OCI-LY3 (cell line): ENCODE results near the gene AGPAT3.

Experiments used
- EZH2phosphoT487 ChIP-seq: fragments of 200-600 bp; shearing (Covaris generic); IDR thresholded peaks from 2 replicates; pipeline ENCODE4 v1.6.1; 2018; ENCODE audit warnings: antibody characterized with exemption, mixed run types, low read depth
- TF ChIP-seq, protein P1 (sequence below): fragments of 200-600, 300-600 bp; sonication (generic); IDR thresholded peaks from 2 replicates; pipeline ENCODE4 v1.5.1; 2014; ENCODE audit warnings: antibody characterized with exemption, low read length, low read depth

DNA sequence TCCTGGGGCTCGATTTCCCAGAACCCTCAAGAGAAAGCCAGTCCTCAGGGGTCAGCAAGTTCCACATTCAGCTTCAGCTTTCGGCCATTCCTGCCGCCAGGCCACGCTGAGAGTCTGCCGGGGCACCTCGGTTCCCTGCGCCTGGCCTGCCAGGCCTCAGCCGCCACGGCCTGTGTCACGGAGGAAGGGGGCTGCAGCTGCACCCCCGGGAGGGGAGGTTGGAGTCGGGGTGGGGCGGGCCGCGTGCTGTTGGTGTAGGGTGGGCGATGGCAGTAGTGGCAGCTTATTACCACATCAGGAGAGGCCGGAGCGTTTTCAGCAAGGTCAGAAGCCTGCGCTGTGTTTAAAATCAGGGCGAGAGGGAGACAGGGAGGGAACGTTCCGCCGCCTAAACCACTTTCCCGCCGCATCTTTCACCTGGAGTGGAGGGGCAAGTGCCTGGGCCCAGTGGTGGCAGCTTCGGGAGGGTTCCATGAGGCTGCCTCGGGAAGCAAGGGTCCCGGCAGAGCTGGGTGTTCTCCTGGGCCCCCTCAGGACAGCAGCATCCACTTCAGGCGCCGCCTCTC is 78.6 kb downstream of the AGPAT3 start:
- TF ChIP-seq, protein P1, sequence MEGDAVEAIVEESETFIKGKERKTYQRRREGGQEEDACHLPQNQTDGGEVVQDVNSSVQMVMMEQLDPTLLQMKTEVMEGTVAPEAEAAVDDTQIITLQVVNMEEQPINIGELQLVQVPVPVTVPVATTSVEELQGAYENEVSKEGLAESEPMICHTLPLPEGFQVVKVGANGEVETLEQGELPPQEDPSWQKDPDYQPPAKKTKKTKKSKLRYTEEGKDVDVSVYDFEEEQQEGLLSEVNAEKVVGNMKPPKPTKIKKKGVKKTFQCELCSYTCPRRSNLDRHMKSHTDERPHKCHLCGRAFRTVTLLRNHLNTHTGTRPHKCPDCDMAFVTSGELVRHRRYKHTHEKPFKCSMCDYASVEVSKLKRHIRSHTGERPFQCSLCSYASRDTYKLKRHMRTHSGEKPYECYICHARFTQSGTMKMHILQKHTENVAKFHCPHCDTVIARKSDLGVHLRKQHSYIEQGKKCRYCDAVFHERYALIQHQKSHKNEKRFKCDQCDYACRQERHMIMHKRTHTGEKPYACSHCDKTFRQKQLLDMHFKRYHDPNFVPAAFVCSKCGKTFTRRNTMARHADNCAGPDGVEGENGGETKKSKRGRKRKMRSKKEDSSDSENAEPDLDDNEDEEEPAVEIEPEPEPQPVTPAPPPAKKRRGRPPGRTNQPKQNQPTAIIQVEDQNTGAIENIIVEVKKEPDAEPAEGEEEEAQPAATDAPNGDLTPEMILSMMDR: no peak
- TF ChIP-seq EZH2phosphoT487: no peak
